Measurements from ENCODE around the gene NCR1.
"Not testable (repeated sequence)": the region's sequence is repeated elsewhere in the genome, so short reads cannot be mapped to it uniquely, and the experiment has no call there.

- not testable (repeated sequence) for TF ChIP-seq POLR2A (IDR thresholded peaks at IDR 0.05; ENCODE audit: control extremely low read depth in 1 of 2, low read depth in 2 of 2, low read length in 2 of 2); SRF (IDR thresholded peaks at IDR 0.05; ENCODE audit: low read depth, low read length)
These were observed 4.8 kb upstream of the NCR1 start for GRCh38 chr19:54901153-54901552.

Measured in H1 (cell line).